ENCODE measurements around the gene HIVEP3. TPM values are rescaled to one million over a fixed set of nuclear protein-coding genes. Genes with fewer than 3 reads are reported as not detected.

The HIVEP3 gene
- total and polyA plus RNA-seq, 3 donors from 2014 or later, result 4.8 to 7.3 (median 7.2) TPM

GRCh38 chr1:41535716-41536115 lies 383.0 kb downstream of the HIVEP3 start:
- WGBS, 2 donors, result 82 to 94% methylated on average over 5 of the region's 5 CpGs
- intact Hi-C loops (cut with DNase I; ENCODE audit: low total_unique reads), result no loop called here
- no peaks in the 10 kb centered on the region for H3K9me3 ChIP-seq
- no peak overlapping the region for H3K27ac ChIP-seq
- H3K4me1 ChIP-seq, result peaks cover 14% of the 10 kb centered on the region
- no peaks in the 10 kb centered on the region for H3K27me3 ChIP-seq
- H3K36me3 ChIP-seq (ENCODE audit: low read depth, missing control alignments), result no peaks in the 10 kb centered on the region
- TF ChIP-seq CTCF (IDR thresholded peaks at IDR 0.05), result no peak
- no peak for TF ChIP-seq POLR2A (IDR thresholded peaks at IDR 0.05)
- no peak for DNase-seq
- no peak overlapping the region for H3K4me3 ChIP-seq

GRCh38 chr1:41535276-41535675 lies 383.4 kb downstream of the HIVEP3 start:
- WGBS, 2 donors, result 96% methylated on average over 6 of the region's 6 CpGs
- Histone ChIP-seq H3K9me3 (no peaks in the 10 kb centered on the region), H3K4me1 (peaks cover 14% of the 10 kb centered on the region), H3K36me3 (ENCODE audit: low read depth, missing control alignments) (no peaks in the 10 kb centered on the region), H3K27me3 (no peaks in the 10 kb centered on the region), H3K4me3 (no peak overlapping the region), H3K27ac (no peak overlapping the region)
- no peak for DNase-seq
- intact Hi-C loops (cut with DNase I; ENCODE audit: low total_unique reads), result no loop called here
- no peak for TF ChIP-seq POLR2A (IDR thresholded peaks at IDR 0.05)
- TF ChIP-seq CTCF (IDR thresholded peaks at IDR 0.05), result no peak

DNA sequence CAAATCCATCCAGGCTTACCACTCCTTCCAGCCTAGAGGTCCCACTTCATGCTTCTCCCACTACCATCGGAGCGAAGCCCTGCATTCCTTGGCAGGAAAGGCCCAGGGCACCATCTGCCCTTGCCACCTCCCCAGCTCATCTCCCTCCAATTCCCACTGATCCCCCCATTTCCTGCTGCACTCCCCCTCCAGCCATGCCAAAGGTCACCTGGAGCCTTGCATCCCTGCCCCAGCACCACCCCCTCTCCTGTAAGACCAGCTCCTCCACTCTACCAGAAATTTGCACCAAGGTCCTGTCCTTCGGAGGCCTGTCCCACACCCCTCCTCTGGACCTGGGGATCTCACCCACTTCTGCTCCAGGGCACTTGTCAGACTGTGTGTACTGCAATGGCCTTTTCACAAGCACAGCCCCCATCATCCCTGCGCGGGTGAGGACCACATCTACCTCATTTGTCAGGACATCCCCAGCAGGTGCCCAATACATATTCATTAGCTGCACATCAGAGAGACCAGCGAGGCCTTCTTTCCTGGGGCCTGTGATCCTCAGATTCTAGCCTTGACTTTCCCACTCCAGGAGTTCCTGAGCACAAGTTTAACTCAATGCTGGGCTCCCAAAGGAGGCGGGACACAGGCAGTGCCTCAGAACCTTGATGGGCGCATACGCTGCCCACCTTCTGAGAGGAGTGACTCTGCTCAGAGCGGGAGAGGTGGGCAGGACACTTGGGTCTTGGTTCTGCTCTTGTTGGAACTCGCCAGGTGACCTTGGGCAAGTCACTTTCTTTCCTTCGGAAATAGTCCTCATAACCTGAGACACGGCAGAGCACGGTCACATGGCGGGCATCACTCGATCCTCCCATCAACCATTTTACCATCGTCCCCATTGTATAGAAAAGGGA lies 384.3 kb downstream of the HIVEP3 start:
- TF ChIP-seq POLR2A (IDR thresholded peaks at IDR 0.05) (no peak), CTCF (IDR thresholded peaks at IDR 0.05) (no peak)
- intact Hi-C loops (cut with DNase I; ENCODE audit: low total_unique reads), result no loop called here
- peaks cover 14% of the 10 kb centered on the region for H3K4me1 ChIP-seq
- H3K4me3 ChIP-seq, result no peak overlapping the region
- WGBS, 2 donors, result 89 to 95% methylated on average over 16 of the region's 17 CpGs
- no peaks in the 10 kb centered on the region for H3K36me3 ChIP-seq (ENCODE audit: low read depth, missing control alignments)
- H3K27ac ChIP-seq, result no peak overlapping the region
- no peak for DNase-seq
- H3K9me3 ChIP-seq, result no peaks in the 10 kb centered on the region
- H3K27me3 ChIP-seq, result no peaks in the 10 kb centered on the region

- H3K36me3 ChIP-seq (ENCODE audit: low read depth, missing control alignments), result no peaks in the 10 kb centered on the region
- H3K9me3 ChIP-seq, result no peaks in the 10 kb centered on the region
- peaks cover 14% of the 10 kb centered on the region for H3K4me1 ChIP-seq
- no peak for TF ChIP-seq CTCF (IDR thresholded peaks at IDR 0.05)
- TF ChIP-seq POLR2A (IDR thresholded peaks at IDR 0.05), result no peak
- no peaks in the 10 kb centered on the region for H3K27me3 ChIP-seq
- no peak overlapping the region for H3K27ac ChIP-seq
- H3K4me3 ChIP-seq, result no peak overlapping the region
- no peak for DNase-seq
- WGBS, 2 donors, result 94 to 98% methylated on average over 5 of the region's 5 CpGs
- intact Hi-C loops (cut with DNase I; ENCODE audit: low total_unique reads), result no loop called here
Measured at GRCh38 chr1:41533731-41534080, 385.0 kb downstream of the HIVEP3 start.
